H1 (cell line): ENCODE results near the gene PRRG1. TPM values are rescaled to one million over a fixed set of nuclear protein-coding genes. Genes with fewer than 3 reads are reported as not detected.

Experiments
- CTCF ChIA-PET: fragments of 300-600 bp; sonication (Branson Sonifier 250); formaldehyde crosslinking; loops from one replicate; lab custom pipeline; 2021; ENCODE audit not compliant: partially characterized antibody; lab: Charles Lee
- POLR2A ChIA-PET: fragments of 300-600 bp; sonication (Branson Sonifier 250); formaldehyde crosslinking; loops from one replicate; lab custom pipeline; 2021; ENCODE audit warnings: inconsistent platforms; ENCODE audit not compliant: partially characterized antibody; lab: Charles Lee
- DNase-seq, 2 experiments: peaks; one replicate each; pipeline versions ENCODE4 v3.0.0 to v3.0.0-alpha.2; 2010 to 2022; ENCODE audit warnings: low spot score in 2 of 2, low read depth in 1 of 2, mixed read lengths in 1 of 2
- FAIRE-seq: peaks from 2 replicates; lab custom pipeline; 2011; peaks lifted over from hg19 to GRCh38; lab: Jason Lieb, UNC
- H2AFZ ChIP-seq: 2 replicates; pipeline ENCODE4 v1.8.1; 2012; ENCODE audit warnings: low read length, inconsistent platforms
- H2AK5ac ChIP-seq: 2 replicates; pipeline ENCODE4 v1.6.1; 2013; ENCODE audit warnings: low read depth, low read length
- H2BK120ac ChIP-seq: replicated peaks from 2 replicates; pipeline ENCODE3; 2013; ENCODE audit warnings: low read depth, low read length, inconsistent platforms
- H2BK12ac ChIP-seq: 2 replicates; pipeline ENCODE4 v1.6.1; 2013; ENCODE audit warnings: low read depth, low read length
- H2BK15ac ChIP-seq: 2 replicates; pipeline ENCODE4 v1.6.1; 2013; ENCODE audit warnings: low read length
- H2BK20ac ChIP-seq: 2 replicates; pipeline ENCODE4 v1.6.1; 2013; ENCODE audit warnings: low read length
- H2BK5ac ChIP-seq: 2 replicates; pipeline ENCODE4 v1.6.1; 2013; ENCODE audit warnings: low read depth, low read length
- H3K14ac ChIP-seq: 2 replicates; pipeline ENCODE4 v1.6.1; 2013; ENCODE audit warnings: inconsistent platforms; ENCODE audit not compliant: insufficient read length
- H3K18ac ChIP-seq: 2 replicates; pipeline ENCODE4 v1.6.1; 2013; ENCODE audit warnings: low read length; ENCODE audit errors: extremely low read depth
- H3K23ac ChIP-seq: 2 replicates; pipeline ENCODE4 v1.6.1; 2013; ENCODE audit warnings: inconsistent platforms; ENCODE audit not compliant: insufficient read length
- H3K23me2 ChIP-seq: 2 replicates; pipeline ENCODE4 v1.6.1; 2013; ENCODE audit warnings: low read depth, low read length
- H3K27ac ChIP-seq: 2 replicates; pipeline ENCODE4 v1.6.1; 2011; ENCODE audit warnings: low read depth, low read length, inconsistent platforms
- H3K27me3 ChIP-seq, 4 experiments: replicated peaks in 1 of 4; 1 replicate in 1 of 4; 2 replicates in 3 of 4; pipeline versions ENCODE4 v1.6.1 to v1.8.1; 2011 to 2013; ENCODE audit warnings: low read length in 3 of 4, mild to moderate bottlenecking in 3 of 4, inconsistent platforms in 2 of 4, mixed read lengths in 2 of 4, moderate library complexity in 1 of 4; ENCODE audit not compliant: control insufficient read depth in 3 of 4, insufficient read depth in 3 of 4; ENCODE audit errors: extremely low read depth in 1 of 4
- H3K36me3 ChIP-seq, 4 experiments: 2 replicates each; pipeline versions ENCODE4 v1.6.1 to v1.8.1; 2011 to 2013; ENCODE audit warnings: mild to moderate bottlenecking in 4 of 4, low read length in 3 of 4, moderate library complexity in 2 of 4, control low read depth in 1 of 4, inconsistent platforms in 1 of 4; ENCODE audit not compliant: insufficient read depth in 4 of 4, control insufficient read depth in 2 of 4
- H3K4ac ChIP-seq: replicated peaks from 2 replicates; pipeline ENCODE3; 2013; ENCODE audit warnings: low read length, low read depth, mixed read lengths, inconsistent platforms; ENCODE audit not compliant: insufficient read length
- H3K4me1 ChIP-seq, 4 experiments: replicated peaks in 1 of 4; 1 replicate in 1 of 4; 2 replicates in 3 of 4; pipeline versions ENCODE4 v1.6.1 to v1.8.1; 2011 to 2013; ENCODE audit warnings: low read length in 3 of 4, inconsistent platforms in 2 of 4, mixed read lengths in 1 of 4; ENCODE audit not compliant: insufficient read depth in 4 of 4, control insufficient read depth in 3 of 4
- H3K4me2 ChIP-seq, 2 experiments: 2 replicates each; pipeline versions ENCODE4 v1.6.1 to v1.8.1; 2011 to 2013; ENCODE audit warnings: low read depth in 2 of 2, low read length in 2 of 2, control low read depth in 1 of 2, inconsistent platforms in 1 of 2, mild to moderate bottlenecking in 1 of 2; ENCODE audit not compliant: insufficient read depth in 1 of 2
- H3K4me3 ChIP-seq, 4 experiments: fragments of 200-600, 300-600 bp in 1 of 4; sonication (generic), shearing (Covaris generic), sonication (Bioruptor Twin) in 1 of 4; 2 replicates each; pipeline versions ENCODE4 v1.5.1 to v1.8.1; 2011 to 2016; ENCODE audit warnings: low read length in 4 of 4, low read depth in 3 of 4, control low read depth in 2 of 4, inconsistent platforms in 2 of 4, mild to moderate bottlenecking in 2 of 4, mixed read lengths in 1 of 4, moderate library complexity in 1 of 4; ENCODE audit not compliant: insufficient read depth in 2 of 4; ENCODE audit errors: extremely low read depth in 1 of 4
- H3K56ac ChIP-seq: replicated peaks from 2 replicates; pipeline ENCODE3; 2013; ENCODE audit warnings: low read depth, mild to moderate bottlenecking, mixed read lengths, low read length, inconsistent platforms; ENCODE audit not compliant: insufficient read length
- H3K79me1 ChIP-seq: 2 replicates; pipeline ENCODE4 v1.6.1; 2013; ENCODE audit warnings: low read depth, low read length, control low read depth
- H3K79me2 ChIP-seq, 2 experiments: 2 replicates each; pipeline versions ENCODE4 v1.6.1 to v1.8.1; 2012 to 2013; ENCODE audit warnings: low read length in 2 of 2, mild to moderate bottlenecking in 2 of 2, inconsistent platforms in 1 of 2; ENCODE audit not compliant: insufficient read depth in 2 of 2, control insufficient read depth in 1 of 2
- H3K9ac ChIP-seq, 4 experiments: replicated peaks in 1 of 4; 1 replicate in 1 of 4; 2 replicates in 3 of 4; pipeline versions ENCODE4 v1.6.1 to v1.8.1; 2011 to 2013; ENCODE audit warnings: low read depth in 3 of 4, low read length in 3 of 4, control low read depth in 2 of 4, mild to moderate bottlenecking in 2 of 4, moderate library complexity in 2 of 4, inconsistent platforms in 1 of 4; ENCODE audit errors: extremely low read depth in 1 of 4
- H3K9me3 ChIP-seq, 2 experiments: 2 replicates each; pipeline versions ENCODE4 v1.6.1 to v1.8.1; 2012 to 2013; ENCODE audit warnings: mild to moderate bottlenecking in 2 of 2, moderate library complexity in 2 of 2, control low read depth in 1 of 2, inconsistent platforms in 1 of 2, low read depth in 1 of 2, low read length in 1 of 2, mixed read lengths in 1 of 2; ENCODE audit not compliant: insufficient read depth in 2 of 2
- H4K20me1 ChIP-seq, 2 experiments: replicated peaks in 1 of 2; 2 replicates each; pipeline versions ENCODE3 to v1.8.1; 2011 to 2013; ENCODE audit warnings: inconsistent platforms in 2 of 2, low read length in 2 of 2, mild to moderate bottlenecking in 1 of 2; ENCODE audit not compliant: insufficient read depth in 2 of 2, control insufficient read depth in 1 of 2
- H4K5ac ChIP-seq: 2 replicates; pipeline ENCODE4 v1.6.1; 2013; ENCODE audit warnings: low read length, low read depth, mixed read lengths, inconsistent platforms; ENCODE audit not compliant: insufficient read length
- H4K8ac ChIP-seq: 2 replicates; pipeline ENCODE4 v1.8.0; 2013; ENCODE audit warnings: mild to moderate bottlenecking, moderate library complexity, low read length, inconsistent platforms; ENCODE audit not compliant: insufficient read depth; ENCODE audit errors: extremely low read depth
- H4K91ac ChIP-seq: replicated peaks from 2 replicates; pipeline ENCODE3; 2013; ENCODE audit warnings: low read length, mixed read lengths, inconsistent platforms; ENCODE audit not compliant: insufficient read length
- BACH1 ChIP-seq: IDR thresholded peaks from 2 replicates; pipeline ENCODE4 v1.6.1; 2012; ENCODE audit warnings: low read length, improper control_type of control experiment
- HDAC6 ChIP-seq: IDR thresholded peaks from one replicate; pipeline ENCODE4 v1.7.1; 2012; ENCODE audit warnings: low read depth, mild to moderate bottlenecking, inconsistent platforms, low read length, moderate library complexity
- SIN3A ChIP-seq, 2 experiments: IDR thresholded peaks in 1 of 2; conservative IDR thresholded peaks in 1 of 2; 2 replicates each; pipeline ENCODE4 v1.6.1; 2011 to 2012; ENCODE audit warnings: low read length in 2 of 2, improper control_type of control experiment in 1 of 2, low read depth in 1 of 2, mild to moderate bottlenecking in 1 of 2
- WGBS, 2 experiments: shearing (Covaris generic) in 1 of 2; methylation state at CpG; one replicate each; pipeline versions ENCODE4 v1.1.6 to v1.1.7; 2013 to 2015; ENCODE audit warnings: low lambda C conversion rate in 2 of 2, mixed read lengths in 2 of 2, inconsistent platforms in 1 of 2, low coverage in 1 of 2, missing lambda C conversion rate in 1 of 2; ENCODE audit not compliant: insufficient replicate concordance in 2 of 2, insufficient coverage in 1 of 2, insufficient read length in 1 of 2; ENCODE audit errors: extremely low coverage in 1 of 2, missing lambda C conversion rate in 1 of 2; 5-methylcytosine and 5-hydroxymethylcytosine counted together
- polyA plus RNA-seq, 7 experiments: library from polyadenylated mRNA; depleted of rRNA in 3 of 7; stranded (reverse) in 5 of 7; unstranded in 2 of 7; fragments of >200 nt in 5 of 7; fragments of 200-250 nt in 2 of 7; gene quantifications; 1 replicate in 5 of 7; 2 replicates in 1 of 7; 4 replicates in 1 of 7; pipeline versions ENCODE4 v1.2.1 to v1.2.3, GENCODE V29; 2011 to 2013; ENCODE audit warnings: missing spikeins in 2 of 7, mixed read lengths in 2 of 7
- total RNA-seq: library from RNA; stranded (reverse); fragmentation: NEBNext Ultra II Directional; extraction: Animal tissue kit (Norgen Biotek cat#: 25700); gene quantifications from 2 replicates; pipeline ENCODE4 v1.2.1, GENCODE V29; 2021

PRRG1 gene
- total and polyA plus RNA-seq, 2 of the 8 experiments (the other 6 are each of a cell fraction or from before 2014, with no cell fraction given) = 10.2 to 10.5 TPM

DNA sequence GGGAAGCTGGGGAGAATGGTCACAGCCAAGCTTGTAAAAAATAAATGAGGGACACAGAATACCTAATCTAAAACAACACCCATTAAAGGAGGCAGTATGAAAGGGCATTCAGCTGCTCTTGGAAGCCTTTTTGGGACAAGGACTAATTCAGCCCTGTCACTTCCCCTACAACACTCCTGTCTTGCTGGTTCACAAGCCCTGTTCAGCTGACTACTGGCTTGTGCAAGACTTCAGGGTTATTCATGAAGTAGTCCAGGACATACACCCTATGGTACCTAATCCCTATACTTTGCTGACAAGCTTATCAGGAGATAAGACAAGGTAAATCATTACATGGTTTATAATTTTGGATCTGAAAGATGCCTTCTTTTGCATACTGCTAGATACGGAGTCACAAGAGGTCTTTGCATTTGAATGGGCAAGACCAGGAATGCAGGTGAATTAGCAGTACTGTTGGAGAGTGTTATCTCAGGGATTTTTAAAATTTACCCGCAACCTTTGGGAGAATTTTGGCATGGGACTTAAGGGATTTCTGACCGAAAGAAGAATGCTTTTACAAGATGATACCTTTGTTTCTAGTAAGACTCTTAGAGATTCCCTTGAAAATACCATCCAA, 119.1 kb downstream of the PRRG1 start:
- H2BK20ac ChIP-seq = peak overlapping the region; percentile 32; the same call in 1 of the 2 replicates
- no peaks in the 10 kb centered on the region for H4K20me1 ChIP-seq
- H2BK120ac ChIP-seq = no peak overlapping the region
- ChIA-PET POLR2A (no interaction called here), CTCF (interaction anchor here (0.7 kb wide), 1 partner anchor 11 kb away, joined by 3 read pairs; no protein-coding TSS in a partner anchor)
- DNase-seq = no peak
- TF ChIP-seq SIN3A (conservative IDR thresholded peaks at IDR 0.05 in 1 of 2, IDR thresholded peaks at IDR 0.05 in 1 of 2; ENCODE audit: low read depth in 1 of 2, low read length in 2 of 2) (no peak), HDAC6 (no peak), BACH1 (no peak)
- H3K9ac ChIP-seq = no peak overlapping the region
- H4K8ac ChIP-seq = no peak overlapping the region
- H3K4me3 ChIP-seq = no peak overlapping the region
- H3K79me1 ChIP-seq = no peaks in the 10 kb centered on the region
- H3K14ac ChIP-seq = no peak overlapping the region
- H4K91ac ChIP-seq = no peak overlapping the region
- H3K4me1 ChIP-seq = peaks cover 0 to 10% (median 6%) of the 10 kb centered on the region in 4 experiments; a peak in 3 of 7 replicates
- H3K56ac ChIP-seq = no peak overlapping the region
- no peaks in the 10 kb centered on the region for H3K79me2 ChIP-seq
- no peak overlapping the region for H2AK5ac ChIP-seq
- no peaks in the 10 kb centered on the region for H3K27me3 ChIP-seq
- no peak overlapping the region; a peak in 2 of 4 replicates for H3K4me2 ChIP-seq
- no peak overlapping the region for H3K27ac ChIP-seq
- peaks cover 0 to 3% (median 0%) of the 10 kb centered on the region in 4 experiments; a peak in 1 of 8 replicates for H3K36me3 ChIP-seq
- no peak overlapping the region for H2AFZ ChIP-seq
- no peak overlapping the region for H3K4ac ChIP-seq
- FAIRE-seq = no peak
- H3K23ac ChIP-seq = no peak overlapping the region
- no peak overlapping the region for H2BK15ac ChIP-seq
- no peak overlapping the region for H2BK5ac ChIP-seq
- 51% methylated on average over 3 of the region's 3 CpGs; no CpG with 5 or more reads in 1 of the 2 experiments for WGBS, 2 experiments
- H3K18ac ChIP-seq = no peak overlapping the region
- H3K9me3 ChIP-seq = no peaks in the 10 kb centered on the region
- H2BK12ac ChIP-seq = no peak overlapping the region
- no peak overlapping the region for H4K5ac ChIP-seq
- H3K23me2 ChIP-seq = no peaks in the 10 kb centered on the region
